ENCODE measurements around the gene IHH.

The IHH gene

DNA sequence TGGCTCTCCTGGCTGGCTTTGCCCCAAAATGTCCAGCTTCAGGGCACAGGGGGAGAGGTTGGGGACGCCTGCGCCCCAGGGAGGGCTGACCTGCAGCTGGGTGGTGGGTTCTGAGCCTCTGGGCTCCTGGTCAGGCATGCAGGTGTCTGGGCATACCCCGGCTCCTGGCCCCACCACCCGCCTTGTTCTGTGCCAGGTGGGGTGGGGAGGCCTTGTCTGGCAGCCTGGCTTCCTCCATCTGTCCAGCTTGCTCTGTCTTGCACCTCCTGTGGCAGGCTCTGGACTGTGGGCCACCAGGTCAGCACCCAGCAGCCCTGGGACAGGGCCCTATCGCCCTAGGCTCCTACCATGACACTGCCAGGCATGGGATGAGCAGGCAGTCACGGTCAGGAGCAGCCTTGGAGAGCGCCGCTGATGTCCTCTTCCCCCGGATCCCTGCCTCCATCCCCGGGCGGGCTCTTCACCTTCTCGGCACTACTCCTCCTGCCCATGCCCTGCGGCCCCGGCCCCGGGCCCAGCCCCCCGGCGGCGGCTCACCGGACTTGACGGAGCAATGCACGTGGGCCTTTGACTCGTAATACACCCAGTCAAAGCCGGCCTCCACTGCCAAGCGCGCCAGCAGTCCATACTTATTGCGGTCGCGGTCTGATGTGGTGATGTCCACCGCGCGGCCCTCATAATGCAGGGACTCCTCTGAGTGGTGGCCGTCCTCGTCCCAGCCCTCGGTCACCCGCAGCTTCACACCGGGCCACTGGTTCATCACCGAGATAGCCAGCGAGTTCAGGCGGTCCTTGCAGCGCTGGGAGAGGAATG lies 3.6 kb downstream of the IHH start:
- H3K4me1 ChIP-seq (ENCODE audit: control extremely low read depth in 1 of 4, control insufficient read depth in 4 of 4, insufficient read depth in 4 of 4, low read length in 3 of 4): peaks cover 0 to 41% (median 21%) of the 10 kb centered on the region in 4 experiments
- peak overlapping the region in 2 of 7 experiments; percentile 15 to 58 for H3K4me3 ChIP-seq (ENCODE audit: control insufficient read depth in 1 of 7, extremely low read depth in 1 of 7, insufficient read depth in 4 of 7, low read depth in 2 of 7, low read length in 6 of 7)
- DNase-seq: no peak
- no peaks in the 10 kb centered on the region for H3K9me3 ChIP-seq (ENCODE audit: control extremely low read depth in 1 of 5, control insufficient read depth in 4 of 5, insufficient read depth in 2 of 5, low read depth in 1 of 5, low read length in 4 of 5)
- ChIA-PET CTCF (interaction anchor here (0.8 to 25.1 kb wide), 16 partner anchors 11 to 325 kb away, joined by 3 to 336 read pairs (median 7); partner anchors contain the start of genes CFAP65 and NHEJ1), POLR2A (no interaction called here)
- H3K27ac ChIP-seq (ENCODE audit: insufficient read depth in 1 of 2, low read depth in 1 of 2, low read length in 2 of 2, poor library complexity in 1 of 2, severe bottlenecking in 2 of 2): no peak overlapping the region
- WGBS (ENCODE audit: insufficient coverage): 15% methylated on average over 40 of the region's 40 CpGs
- no peaks in the 10 kb centered on the region for H3K36me3 ChIP-seq (ENCODE audit: control insufficient read depth in 4 of 4, insufficient read depth in 4 of 4, low read length in 3 of 4)
- H3K27me3 ChIP-seq (replicated peaks in 2 of 5; ENCODE audit: control insufficient read depth in 4 of 5, insufficient read depth in 5 of 5, low read length in 4 of 5): peaks cover 0 to 91% (median 33%) of the 10 kb centered on the region in 5 experiments

DNA sequence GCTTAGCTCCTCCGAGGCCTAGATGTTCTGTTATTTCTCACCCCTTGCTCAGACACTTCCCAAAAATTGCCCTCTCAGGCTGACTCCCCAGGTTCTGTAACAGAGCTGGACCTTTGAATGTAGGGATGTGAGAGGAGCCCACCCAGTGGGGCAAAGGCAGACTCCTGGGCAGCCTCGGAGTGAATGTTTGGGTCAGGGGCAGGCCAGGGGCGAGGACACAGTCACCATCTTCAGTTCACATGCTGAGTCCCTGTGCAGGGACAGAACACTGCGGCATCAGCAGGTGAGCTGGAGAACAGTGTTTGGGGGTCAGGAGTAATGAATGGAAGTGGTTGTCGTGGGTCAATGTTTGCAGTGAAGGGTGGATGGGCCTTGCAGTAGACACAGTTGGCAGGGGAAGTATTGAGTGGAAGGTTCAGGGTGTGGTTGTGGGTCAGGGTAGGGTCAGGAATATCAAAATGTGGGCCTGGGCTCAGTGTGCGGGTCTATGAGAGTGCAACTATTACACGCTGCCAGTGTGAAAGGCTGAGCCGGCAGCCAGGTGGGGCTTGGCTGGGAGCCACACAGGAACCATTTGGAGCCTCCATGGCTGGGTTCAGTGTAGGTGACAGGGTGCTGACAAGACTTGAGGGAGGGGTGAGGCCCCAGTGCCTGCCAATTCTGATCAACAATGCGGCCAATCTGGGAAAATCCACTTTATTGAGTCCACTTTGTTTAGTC lies 4.4 kb downstream of the IHH start:
- Histone ChIP-seq H3K9me3 (ENCODE audit: control extremely low read depth in 1 of 5, control insufficient read depth in 4 of 5, insufficient read depth in 2 of 5, low read depth in 1 of 5, low read length in 4 of 5) (no peaks in the 10 kb centered on the region), H3K27ac (ENCODE audit: insufficient read depth in 1 of 2, low read depth in 1 of 2, low read length in 2 of 2, poor library complexity in 1 of 2, severe bottlenecking in 2 of 2) (no peak overlapping the region), H3K36me3 (ENCODE audit: control insufficient read depth in 4 of 4, insufficient read depth in 4 of 4, low read length in 3 of 4) (no peaks in the 10 kb centered on the region), H3K27me3 (replicated peaks in 2 of 5; ENCODE audit: control insufficient read depth in 4 of 5, insufficient read depth in 5 of 5, low read length in 4 of 5) (peaks cover 0 to 88% (median 31%) of the 10 kb centered on the region in 5 experiments), H3K4me1 (ENCODE audit: control extremely low read depth in 1 of 4, control insufficient read depth in 4 of 4, insufficient read depth in 4 of 4, low read length in 3 of 4) (peaks cover 0 to 39% (median 20%) of the 10 kb centered on the region in 4 experiments), H3K4me3 (ENCODE audit: control insufficient read depth in 1 of 7, extremely low read depth in 1 of 7, insufficient read depth in 4 of 7, low read depth in 2 of 7, low read length in 6 of 7) (no peak overlapping the region)
- POLR2A ChIA-PET: no interaction called here
- no peak for DNase-seq
- 84% methylated on average over 7 of the region's 9 CpGs for WGBS (ENCODE audit: insufficient coverage)
- CTCF ChIA-PET: interaction anchor here (1.0 to 25.1 kb wide), 10 partner anchors 11 to 98 kb away, joined by 3 to 336 read pairs (median 4); partner anchors contain the start of gene NHEJ1

DNA sequence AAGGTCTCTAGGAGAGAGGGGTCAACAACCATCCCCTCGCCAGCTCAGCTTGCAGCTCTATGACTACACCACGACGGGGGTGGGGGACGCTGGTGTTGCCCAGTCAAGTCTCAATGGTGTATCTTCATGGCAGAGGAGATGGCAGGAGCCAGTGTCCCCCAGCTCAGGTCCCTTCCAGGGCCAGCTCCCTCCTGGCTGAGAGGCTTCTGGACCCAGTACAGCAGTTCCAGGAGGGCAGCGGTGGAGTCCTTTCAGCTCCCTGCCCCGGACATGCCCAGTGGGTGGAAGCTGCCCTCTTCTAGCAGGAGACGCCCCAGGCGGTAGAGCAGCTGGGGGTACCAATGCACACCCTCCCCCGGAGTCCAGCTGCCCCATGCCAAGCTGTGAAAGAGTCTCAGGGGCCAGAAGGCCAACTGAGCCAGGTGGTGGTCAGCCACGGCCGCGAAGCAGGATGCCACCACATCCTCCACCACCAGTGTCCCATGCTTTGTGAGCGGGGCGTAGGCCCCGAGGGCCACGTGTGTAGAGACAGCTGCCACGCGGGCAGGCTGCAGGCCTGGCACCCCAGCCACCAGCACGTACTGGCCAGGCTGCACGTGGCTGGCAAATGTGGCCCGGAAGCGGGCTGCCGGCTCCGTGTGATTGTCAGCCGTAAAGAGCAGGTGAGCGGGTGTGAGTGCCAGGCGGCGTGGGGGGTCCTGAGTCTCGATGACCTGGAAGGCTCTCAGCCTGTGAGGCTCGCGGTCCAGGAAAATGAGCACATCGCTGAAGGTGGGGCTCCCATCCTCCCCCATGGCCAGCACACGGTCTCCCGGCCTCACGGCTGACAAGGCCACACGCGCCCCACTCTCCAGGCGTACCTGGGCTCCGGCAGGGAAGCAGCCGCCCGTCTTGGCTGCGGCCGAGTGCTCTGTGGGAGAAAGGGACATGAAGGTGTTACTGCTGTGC lies 5.5 kb downstream of the IHH start:
- Histone ChIP-seq H3K9me3 (ENCODE audit: control extremely low read depth in 1 of 5, control insufficient read depth in 4 of 5, insufficient read depth in 2 of 5, low read depth in 1 of 5, low read length in 4 of 5) (no peaks in the 10 kb centered on the region), H3K4me3 (ENCODE audit: control insufficient read depth in 1 of 7, extremely low read depth in 1 of 7, insufficient read depth in 4 of 7, low read depth in 2 of 7, low read length in 6 of 7) (no peak overlapping the region), H3K36me3 (ENCODE audit: control insufficient read depth in 4 of 4, insufficient read depth in 4 of 4, low read length in 3 of 4) (no peaks in the 10 kb centered on the region), H3K4me1 (ENCODE audit: control extremely low read depth in 1 of 4, control insufficient read depth in 4 of 4, insufficient read depth in 4 of 4, low read length in 3 of 4) (peaks cover 0 to 30% (median 15%) of the 10 kb centered on the region in 4 experiments), H3K27me3 (replicated peaks in 2 of 5; ENCODE audit: control insufficient read depth in 4 of 5, insufficient read depth in 5 of 5, low read length in 4 of 5) (peaks cover 0 to 89% (median 31%) of the 10 kb centered on the region in 5 experiments), H3K27ac (ENCODE audit: insufficient read depth in 1 of 2, low read depth in 1 of 2, low read length in 2 of 2, poor library complexity in 1 of 2, severe bottlenecking in 2 of 2) (no peak overlapping the region)
- 94% methylated on average over 36 of the region's 43 CpGs for WGBS (ENCODE audit: insufficient coverage)
- CTCF ChIA-PET: interaction anchor here (1.0 to 25.1 kb wide), 10 partner anchors 10 to 99 kb away, joined by 3 to 336 read pairs (median 4); partner anchors contain the start of gene NHEJ1
- POLR2A ChIA-PET: no interaction called here
- no peak for DNase-seq

DNA sequence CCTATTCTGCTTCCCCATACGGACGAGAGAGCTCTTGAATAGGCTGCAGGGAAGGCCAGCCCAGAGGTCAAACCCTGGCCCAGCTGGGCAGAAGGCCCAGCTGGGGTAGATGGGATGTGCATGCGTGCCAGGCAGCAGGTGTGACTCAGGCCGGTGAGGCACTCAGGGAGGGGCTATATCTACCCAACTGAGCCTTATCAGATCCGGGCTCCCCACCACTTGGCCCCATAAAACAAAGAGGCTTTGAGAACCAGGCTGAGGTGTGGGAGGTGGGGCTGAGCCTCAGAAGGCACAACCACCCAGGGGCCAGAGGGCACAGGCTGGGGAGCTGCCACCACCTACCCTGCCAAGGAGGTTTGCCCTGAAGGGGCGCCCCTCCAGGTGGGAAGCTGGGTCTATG lies 11.4 kb downstream of the IHH start:
- ChIA-PET CTCF (interaction anchor here (2.7 kb wide), 1 partner anchor 10 kb away, joined by 10 read pairs; no protein-coding TSS in a partner anchor), POLR2A (no interaction called here)
- no peak for DNase-seq
- Histone ChIP-seq H3K9me3 (ENCODE audit: control extremely low read depth in 1 of 5, control insufficient read depth in 4 of 5, insufficient read depth in 2 of 5, low read depth in 1 of 5, low read length in 4 of 5) (no peaks in the 10 kb centered on the region), H3K27ac (ENCODE audit: insufficient read depth in 1 of 2, low read depth in 1 of 2, low read length in 2 of 2, poor library complexity in 1 of 2, severe bottlenecking in 2 of 2) (no peak overlapping the region), H3K36me3 (ENCODE audit: control insufficient read depth in 4 of 4, insufficient read depth in 4 of 4, low read length in 3 of 4) (no peaks in the 10 kb centered on the region), H3K4me1 (ENCODE audit: control extremely low read depth in 1 of 4, control insufficient read depth in 4 of 4, insufficient read depth in 4 of 4, low read length in 3 of 4) (no peaks in the 10 kb centered on the region), H3K4me3 (ENCODE audit: control insufficient read depth in 1 of 7, extremely low read depth in 1 of 7, insufficient read depth in 4 of 7, low read depth in 2 of 7, low read length in 6 of 7) (no peak overlapping the region), H3K27me3 (replicated peaks in 2 of 5; ENCODE audit: control insufficient read depth in 4 of 5, insufficient read depth in 5 of 5, low read length in 4 of 5) (peaks cover 0 to 74% (median 14%) of the 10 kb centered on the region in 5 experiments)
- 93% methylated on average over 4 of the region's 6 CpGs for WGBS (ENCODE audit: insufficient coverage)

DNA sequence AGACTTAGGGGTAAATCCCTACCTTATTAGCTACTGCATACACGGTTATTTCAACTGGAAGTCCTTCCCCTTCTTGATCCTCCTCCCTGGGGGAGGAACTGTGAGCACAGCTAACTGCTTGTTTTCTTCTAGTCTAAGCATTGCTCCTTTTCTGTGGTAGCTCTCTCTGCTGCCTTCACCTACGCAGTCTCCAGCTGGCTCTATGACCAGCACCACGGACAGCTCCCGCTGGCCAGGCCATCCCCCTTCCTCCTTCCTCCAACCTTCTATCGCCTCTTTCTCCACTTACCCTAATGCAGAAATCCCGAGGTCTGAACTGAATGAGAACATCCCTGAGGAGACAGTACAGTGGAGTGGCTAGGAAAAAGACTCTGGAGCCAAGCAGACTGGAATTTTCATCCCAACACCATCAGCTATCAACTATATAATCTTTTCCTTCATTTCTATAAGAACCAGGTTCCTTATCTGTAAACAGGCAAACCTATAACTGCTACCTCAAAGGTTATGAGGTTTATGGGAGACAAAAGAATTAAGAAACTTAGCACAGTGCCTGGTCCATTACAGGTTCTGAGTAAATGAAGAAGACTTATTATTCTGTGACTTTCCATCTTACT lies 14.7 kb downstream of the IHH start:
- ChIA-PET POLR2A (no interaction called here), CTCF (interaction anchor here (0.9 to 2.1 kb wide), 9 partner anchors 10 to 253 kb away, joined by 3 to 8 read pairs (median 4); no protein-coding TSS in a partner anchor)
- H3K27ac ChIP-seq (ENCODE audit: insufficient read depth in 1 of 2, low read depth in 1 of 2, low read length in 2 of 2, poor library complexity in 1 of 2, severe bottlenecking in 2 of 2): no peak overlapping the region
- WGBS (ENCODE audit: insufficient coverage): 0% methylated on average over 4 of the region's 6 CpGs
- H3K9me3 ChIP-seq (ENCODE audit: control extremely low read depth in 1 of 5, control insufficient read depth in 4 of 5, insufficient read depth in 2 of 5, low read depth in 1 of 5, low read length in 4 of 5): no peaks in the 10 kb centered on the region
- DNase-seq: peak; percentile 45 to 68 (median 63)
- H3K4me1 ChIP-seq (ENCODE audit: control extremely low read depth in 1 of 4, control insufficient read depth in 4 of 4, insufficient read depth in 4 of 4, low read length in 3 of 4): peaks cover 0 to 4% (median 1%) of the 10 kb centered on the region in 4 experiments
- H3K27me3 ChIP-seq (replicated peaks in 2 of 5; ENCODE audit: control insufficient read depth in 4 of 5, insufficient read depth in 5 of 5, low read length in 4 of 5): peaks cover 4 to 84% (median 22%) of the 10 kb centered on the region in 5 experiments
- no peak overlapping the region for H3K4me3 ChIP-seq (ENCODE audit: control insufficient read depth in 1 of 7, extremely low read depth in 1 of 7, insufficient read depth in 4 of 7, low read depth in 2 of 7, low read length in 6 of 7)
- no peaks in the 10 kb centered on the region for H3K36me3 ChIP-seq (ENCODE audit: control insufficient read depth in 4 of 4, insufficient read depth in 4 of 4, low read length in 3 of 4)

DNA sequence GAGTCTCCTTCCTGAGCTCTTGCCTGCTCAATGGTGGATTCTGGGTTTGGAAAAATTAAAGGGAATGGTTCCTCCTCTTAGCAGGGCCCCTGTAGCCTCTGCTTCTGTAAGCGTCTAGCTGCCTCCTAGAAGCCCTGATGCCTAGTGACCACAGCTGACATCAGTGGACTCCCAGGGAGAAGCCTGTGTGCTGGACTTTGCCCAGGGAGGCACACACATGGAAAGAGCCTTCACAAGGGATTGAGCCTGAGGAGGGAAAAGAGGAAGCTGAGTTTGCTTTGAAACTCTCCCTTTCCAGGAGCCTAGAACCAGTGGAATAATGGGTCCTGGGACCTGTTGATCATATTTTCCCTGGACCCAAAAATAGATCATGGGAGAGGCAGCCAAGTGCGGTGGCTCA lies 18.0 kb downstream of the IHH start:
- H3K27ac ChIP-seq (ENCODE audit: insufficient read depth in 1 of 2, low read depth in 1 of 2, low read length in 2 of 2, poor library complexity in 1 of 2, severe bottlenecking in 2 of 2): no peak overlapping the region
- ChIA-PET POLR2A (no interaction called here), CTCF (interaction anchor here (0.7 to 2.4 kb wide), 7 partner anchors 9 to 78 kb away, joined by 3 to 11 read pairs (median 3); no protein-coding TSS in a partner anchor)
- 100% methylated on average over 1 of the region's 2 CpGs for WGBS (ENCODE audit: insufficient coverage)
- no peak for DNase-seq
- H3K4me3 ChIP-seq (ENCODE audit: control insufficient read depth in 1 of 7, extremely low read depth in 1 of 7, insufficient read depth in 4 of 7, low read depth in 2 of 7, low read length in 6 of 7): no peak overlapping the region
- H3K4me1 ChIP-seq (ENCODE audit: control extremely low read depth in 1 of 4, control insufficient read depth in 4 of 4, insufficient read depth in 4 of 4, low read length in 3 of 4): peaks cover 0 to 4% (median 1%) of the 10 kb centered on the region in 4 experiments
- peaks cover 4 to 83% (median 30%) of the 10 kb centered on the region in 5 experiments for H3K27me3 ChIP-seq (replicated peaks in 2 of 5; ENCODE audit: control insufficient read depth in 4 of 5, insufficient read depth in 5 of 5, low read length in 4 of 5)
- no peaks in the 10 kb centered on the region for H3K36me3 ChIP-seq (ENCODE audit: control insufficient read depth in 4 of 4, insufficient read depth in 4 of 4, low read length in 3 of 4)
- H3K9me3 ChIP-seq (ENCODE audit: control extremely low read depth in 1 of 5, control insufficient read depth in 4 of 5, insufficient read depth in 2 of 5, low read depth in 1 of 5, low read length in 4 of 5): peaks cover 0 to 7% (median 0%) of the 10 kb centered on the region in 5 experiments

All from common myeloid progenitor, CD34-positive (primary cell).